HepG2 (cell line): ENCODE data around the gene USP38. TPM values are rescaled to one million over a fixed set of nuclear protein-coding genes. Genes with fewer than 3 reads are reported as not detected.

Experiments
- BCL6 ChIP-seq: IDR thresholded peaks from 2 replicates; pipeline ENCODE4 v1.6.1; 2016; ENCODE audit warnings: missing genetic modification reagents, missing compliant biosample characterization
- HOXA9 ChIP-seq: sonication (generic); formaldehyde crosslinking; IDR thresholded peaks from 2 replicates; pipeline ENCODE4 v1.8.1; 2022; ENCODE audit warnings: missing genetic modification reagents, mild to moderate bottlenecking, moderate library complexity, borderline replicate concordance
- KDM3A ChIP-seq: IDR thresholded peaks from 2 replicates; pipeline ENCODE4 v1.6.1; 2018; ENCODE audit warnings: low read depth, missing compliant biosample characterization
- MAX ChIP-seq: IDR thresholded peaks from 2 replicates; pipeline ENCODE4 v1.6.1; 2012; ENCODE audit warnings: inconsistent platforms
- MTA1 ChIP-seq: sonication (generic); formaldehyde crosslinking; IDR thresholded peaks from 2 replicates; pipeline ENCODE4 v1.4.0; 2020; ENCODE audit warnings: missing genetic modification reagents, mild to moderate bottlenecking, borderline replicate concordance
- MTERF4 ChIP-seq: sonication (generic); formaldehyde crosslinking; IDR thresholded peaks from 2 replicates; pipeline ENCODE4 v1.8.0; 2023; ENCODE audit warnings: mild to moderate bottlenecking, missing genetic modification reagents
- POGZ ChIP-seq: sonication (generic); formaldehyde crosslinking; IDR thresholded peaks from 2 replicates; pipeline ENCODE4 v1.4.0; 2020; ENCODE audit warnings: mild to moderate bottlenecking, missing genetic modification reagents
- SRSF1 ChIP-seq: fragments of 200-400 bp; formaldehyde crosslinking; optimal IDR thresholded peaks from 2 replicates; pipeline ENCODE3; 2017; ENCODE audit warnings: mild to moderate bottlenecking, low read depth, low read length, moderate library complexity
- THYN1 ChIP-seq: sonication (generic); formaldehyde crosslinking; IDR thresholded peaks from 2 replicates; pipeline ENCODE4 v1.8.1; 2023; ENCODE audit warnings: low read depth, mild to moderate bottlenecking, moderate library complexity, missing genetic modification reagents, borderline replicate concordance
- ZFP82 ChIP-seq: sonication (generic); formaldehyde crosslinking; IDR thresholded peaks from 2 replicates; pipeline ENCODE4 v1.5.1; 2020; ENCODE audit warnings: mild to moderate bottlenecking, missing genetic modification reagents, borderline replicate concordance
- ZNF160 ChIP-seq: sonication (generic); formaldehyde crosslinking; IDR thresholded peaks from 2 replicates; pipeline ENCODE4 v1.8.0; 2022; ENCODE audit warnings: mild to moderate bottlenecking, inconsistent platforms, missing genetic modification reagents
- ZNF296 ChIP-seq: sonication (generic); formaldehyde crosslinking; conservative IDR thresholded peaks from 2 replicates; pipeline ENCODE4 v1.5.0; 2020; ENCODE audit warnings: mild to moderate bottlenecking, missing genetic modification reagents
- ZNF460 ChIP-seq: sonication (generic); formaldehyde crosslinking; IDR thresholded peaks from 2 replicates; pipeline ENCODE4 v1.5.1; 2020; ENCODE audit warnings: missing genetic modification reagents, mild to moderate bottlenecking, borderline replicate concordance
- polyA plus RNA-seq, 8 experiments: library from polyadenylated mRNA; depleted of rRNA in 3 of 8; stranded (reverse) in 7 of 8; unstranded in 1 of 8; fragments of >200 nt; fragmentation: Illumina TruSeq in 4 of 8; extraction: Trizol in 4 of 8; gene quantifications; 2 replicates each; pipeline versions ENCODE4 v1.2.1 to v1.2.3, GENCODE V29; 2011 to 2016; ENCODE audit warnings: low read depth in 4 of 8, missing spikeins in 1 of 8, mixed read lengths in 1 of 8; ENCODE audit not compliant: insufficient read depth in 1 of 8
- total RNA-seq, 5 experiments: library from RNA; depleted of rRNA; stranded (reverse); fragments of >200 nt; fragmentation: Illumina TruSeq; extraction: Trizol; gene quantifications; 2 replicates each; pipeline ENCODE4 v1.2.3, GENCODE V29; 2016; ENCODE audit warnings: low read depth in 1 of 5
- TF ChIP-seq, protein P1 (sequence below): sonication (generic); formaldehyde crosslinking; IDR thresholded peaks from 2 replicates; pipeline ENCODE4 v1.4.0; 2020; ENCODE audit warnings: mild to moderate bottlenecking, missing genetic modification reagents
- TF ChIP-seq, protein P2 (sequence below): sonication (generic); formaldehyde crosslinking; IDR thresholded peaks from 2 replicates; pipeline ENCODE4 v1.4.0; 2020; ENCODE audit warnings: missing genetic modification reagents
- TF ChIP-seq, protein P3 (sequence below): sonication (generic); formaldehyde crosslinking; IDR thresholded peaks from 2 replicates; pipeline ENCODE4 v1.9.0; 2021; ENCODE audit warnings: missing genetic modification reagents, borderline replicate concordance

Gene USP38
- total and polyA plus RNA-seq, 2 of the 13 experiments (the other 11 are each of a cell fraction or from before 2014, with no cell fraction given) = 4.5 to 11.8 TPM

GRCh38 chr4:143184503-143185252 is at the start of gene USP38 (continued):
- TF ChIP-seq, protein P1, sequence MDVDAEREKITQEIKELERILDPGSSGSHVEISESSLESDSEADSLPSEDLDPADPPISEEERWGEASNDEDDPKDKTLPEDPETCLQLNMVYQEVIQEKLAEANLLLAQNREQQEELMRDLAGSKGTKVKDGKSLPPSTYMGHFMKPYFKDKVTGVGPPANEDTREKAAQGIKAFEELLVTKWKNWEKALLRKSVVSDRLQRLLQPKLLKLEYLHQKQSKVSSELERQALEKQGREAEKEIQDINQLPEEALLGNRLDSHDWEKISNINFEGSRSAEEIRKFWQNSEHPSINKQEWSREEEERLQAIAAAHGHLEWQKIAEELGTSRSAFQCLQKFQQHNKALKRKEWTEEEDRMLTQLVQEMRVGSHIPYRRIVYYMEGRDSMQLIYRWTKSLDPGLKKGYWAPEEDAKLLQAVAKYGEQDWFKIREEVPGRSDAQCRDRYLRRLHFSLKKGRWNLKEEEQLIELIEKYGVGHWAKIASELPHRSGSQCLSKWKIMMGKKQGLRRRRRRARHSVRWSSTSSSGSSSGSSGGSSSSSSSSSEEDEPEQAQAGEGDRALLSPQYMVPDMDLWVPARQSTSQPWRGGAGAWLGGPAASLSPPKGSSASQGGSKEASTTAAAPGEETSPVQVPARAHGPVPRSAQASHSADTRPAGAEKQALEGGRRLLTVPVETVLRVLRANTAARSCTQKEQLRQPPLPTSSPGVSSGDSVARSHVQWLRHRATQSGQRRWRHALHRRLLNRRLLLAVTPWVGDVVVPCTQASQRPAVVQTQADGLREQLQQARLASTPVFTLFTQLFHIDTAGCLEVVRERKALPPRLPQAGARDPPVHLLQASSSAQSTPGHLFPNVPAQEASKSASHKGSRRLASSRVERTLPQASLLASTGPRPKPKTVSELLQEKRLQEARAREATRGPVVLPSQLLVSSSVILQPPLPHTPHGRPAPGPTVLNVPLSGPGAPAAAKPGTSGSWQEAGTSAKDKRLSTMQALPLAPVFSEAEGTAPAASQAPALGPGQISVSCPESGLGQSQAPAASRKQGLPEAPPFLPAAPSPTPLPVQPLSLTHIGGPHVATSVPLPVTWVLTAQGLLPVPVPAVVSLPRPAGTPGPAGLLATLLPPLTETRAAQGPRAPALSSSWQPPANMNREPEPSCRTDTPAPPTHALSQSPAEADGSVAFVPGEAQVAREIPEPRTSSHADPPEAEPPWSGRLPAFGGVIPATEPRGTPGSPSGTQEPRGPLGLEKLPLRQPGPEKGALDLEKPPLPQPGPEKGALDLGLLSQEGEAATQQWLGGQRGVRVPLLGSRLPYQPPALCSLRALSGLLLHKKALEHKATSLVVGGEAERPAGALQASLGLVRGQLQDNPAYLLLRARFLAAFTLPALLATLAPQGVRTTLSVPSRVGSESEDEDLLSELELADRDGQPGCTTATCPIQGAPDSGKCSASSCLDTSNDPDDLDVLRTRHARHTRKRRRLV (CRISPR knock-in tag) = no peak; the same call in 1 of the 2 replicates
- TF ChIP-seq MTA1 (CRISPR knock-in tag) (no peak), HOXA9 (CRISPR knock-in tag) (peak; percentile 57; the same call in 1 of the 2 replicates), BCL6 (CRISPR knock-in tag) (peak; percentile 62; the same call in 1 of the 2 replicates), MAX (peak; percentile 79), SRSF1 (no peak), POGZ (CRISPR knock-in tag) (no peak), MTERF4 (peak; percentile 66; the same call in 1 of the 2 replicates), THYN1 (CRISPR knock-in tag) (no peak), ZNF296 (CRISPR knock-in tag) (no peak), KDM3A (CRISPR knock-in tag) (no peak; the same call in 1 of the 2 replicates), ZNF460 (CRISPR knock-in tag) (no peak; the same call in 1 of the 2 replicates), ZNF160 (CRISPR knock-in tag) (peak; percentile 60; the same call in 1 of the 2 replicates), ZFP82 (no peak)
- TF ChIP-seq, protein P2, sequence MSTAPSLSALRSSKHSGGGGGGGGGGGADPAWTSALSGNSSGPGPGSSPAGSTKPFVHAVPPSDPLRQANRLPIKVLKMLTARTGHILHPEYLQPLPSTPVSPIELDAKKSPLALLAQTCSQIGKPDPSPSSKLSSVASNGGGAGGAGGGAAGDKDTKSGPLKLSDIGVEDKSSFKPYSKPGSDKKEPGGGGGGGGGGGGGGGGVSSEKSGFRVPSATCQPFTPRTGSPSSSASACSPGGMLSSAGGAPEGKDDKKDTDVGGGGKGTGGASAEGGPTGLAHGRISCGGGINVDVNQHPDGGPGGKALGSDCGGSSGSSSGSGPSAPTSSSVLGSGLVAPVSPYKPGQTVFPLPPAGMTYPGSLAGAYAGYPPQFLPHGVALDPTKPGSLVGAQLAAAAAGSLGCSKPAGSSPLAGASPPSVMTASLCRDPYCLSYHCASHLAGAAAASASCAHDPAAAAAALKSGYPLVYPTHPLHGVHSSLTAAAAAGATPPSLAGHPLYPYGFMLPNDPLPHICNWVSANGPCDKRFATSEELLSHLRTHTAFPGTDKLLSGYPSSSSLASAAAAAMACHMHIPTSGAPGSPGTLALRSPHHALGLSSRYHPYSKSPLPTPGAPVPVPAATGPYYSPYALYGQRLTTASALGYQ (CRISPR knock-in tag) = no peak
- TF ChIP-seq, protein P3, sequence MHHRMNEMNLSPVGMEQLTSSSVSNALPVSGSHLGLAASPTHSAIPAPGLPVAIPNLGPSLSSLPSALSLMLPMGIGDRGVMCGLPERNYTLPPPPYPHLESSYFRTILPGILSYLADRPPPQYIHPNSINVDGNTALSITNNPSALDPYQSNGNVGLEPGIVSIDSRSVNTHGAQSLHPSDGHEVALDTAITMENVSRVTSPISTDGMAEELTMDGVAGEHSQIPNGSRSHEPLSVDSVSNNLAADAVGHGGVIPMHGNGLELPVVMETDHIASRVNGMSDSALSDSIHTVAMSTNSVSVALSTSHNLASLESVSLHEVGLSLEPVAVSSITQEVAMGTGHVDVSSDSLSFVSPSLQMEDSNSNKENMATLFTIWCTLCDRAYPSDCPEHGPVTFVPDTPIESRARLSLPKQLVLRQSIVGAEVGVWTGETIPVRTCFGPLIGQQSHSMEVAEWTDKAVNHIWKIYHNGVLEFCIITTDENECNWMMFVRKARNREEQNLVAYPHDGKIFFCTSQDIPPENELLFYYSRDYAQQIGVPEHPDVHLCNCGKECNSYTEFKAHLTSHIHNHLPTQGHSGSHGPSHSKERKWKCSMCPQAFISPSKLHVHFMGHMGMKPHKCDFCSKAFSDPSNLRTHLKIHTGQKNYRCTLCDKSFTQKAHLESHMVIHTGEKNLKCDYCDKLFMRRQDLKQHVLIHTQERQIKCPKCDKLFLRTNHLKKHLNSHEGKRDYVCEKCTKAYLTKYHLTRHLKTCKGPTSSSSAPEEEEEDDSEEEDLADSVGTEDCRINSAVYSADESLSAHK = no peak
